ENCODE data around the gene SDSL.

GRCh38 chr12:113405694-113406093 lies 16.5 kb upstream of the SDSL start:
- TF ChIP-seq CTCF (conservative IDR thresholded peaks at IDR 0.05 in 1 of 2, IDR thresholded peaks at IDR 0.05 in 1 of 2; ENCODE audit: extremely low read depth in 1 of 2, insufficient read depth in 1 of 2, low read depth in 1 of 2, low read length in 2 of 2) (no peak), EZH2 (IDR thresholded peaks at IDR 0.05; ENCODE audit: borderline replicate concordance, low read length) (no peak)
